ENCODE results near the gene BLOC1S1.

GRCh38 chr12:55733021-55733555 lies 17.2 kb downstream of the BLOC1S1 start:
- TF ChIP-seq CTCF (IDR thresholded peaks at IDR 0.05 in 4 of 5, conservative IDR thresholded peaks at IDR 0.05 in 1 of 5), result no peak
- no peak for TF ChIP-seq POLR2A (IDR thresholded peaks at IDR 0.05)

Measured in gastrocnemius medialis (tissue), 4 donors.